GM19193 (cell line): ENCODE measurements around the gene FAM170B.

Experiments
- POLR2A ChIP-seq: IDR thresholded peaks from 4 replicates; pipeline ENCODE4 v1.6.1; 2011; ENCODE audit not compliant: insufficient read depth, insufficient read length; ENCODE audit errors: extremely low read depth

Gene FAM170B

GRCh38 chr10:49173201-49173772, 39.5 kb upstream of the FAM170B start:
- no peak for TF ChIP-seq POLR2A

- no peak for TF ChIP-seq POLR2A
These were observed 38.9 kb upstream of the FAM170B start for GRCh38 chr10:49172777-49173132.

- no peak for TF ChIP-seq POLR2A
These were observed 38.4 kb upstream of the FAM170B start for GRCh38 chr10:49172061-49172776.

GRCh38 chr10:49171326-49172060, 37.7 kb upstream of the FAM170B start:
- no peak for TF ChIP-seq POLR2A

GRCh38 chr10:49170632-49171325, 37.0 kb upstream of the FAM170B start:
- TF ChIP-seq POLR2A = no peak

GRCh38 chr10:49169776-49170175, 36.0 kb upstream of the FAM170B start:
- TF ChIP-seq POLR2A = no peak

- no peak for TF ChIP-seq POLR2A
These were observed 35.1 kb upstream of the FAM170B start for GRCh38 chr10:49168831-49169500.

GRCh38 chr10:49168171-49168540, 34.3 kb upstream of the FAM170B start:
- TF ChIP-seq POLR2A = no peak

GRCh38 chr10:49167425-49168170, 33.8 kb upstream of the FAM170B start:
- no peak for TF ChIP-seq POLR2A

- no peak for TF ChIP-seq POLR2A
These were observed 32.9 kb upstream of the FAM170B start for GRCh38 chr10:49166484-49167400.

- no peak for TF ChIP-seq POLR2A
These were observed 32.1 kb upstream of the FAM170B start for GRCh38 chr10:49165821-49166483.

- TF ChIP-seq POLR2A = no peak
These were observed 31.4 kb upstream of the FAM170B start for GRCh38 chr10:49165259-49165658.
